ENCODE results near the gene PTPRR. TPM values are rescaled to one million over a fixed set of nuclear protein-coding genes. Genes with fewer than 3 reads are reported as not detected.

Gene PTPRR
- total RNA-seq, 2 donors from 2014 or later: 0.33 to 0.78 TPM

DNA sequence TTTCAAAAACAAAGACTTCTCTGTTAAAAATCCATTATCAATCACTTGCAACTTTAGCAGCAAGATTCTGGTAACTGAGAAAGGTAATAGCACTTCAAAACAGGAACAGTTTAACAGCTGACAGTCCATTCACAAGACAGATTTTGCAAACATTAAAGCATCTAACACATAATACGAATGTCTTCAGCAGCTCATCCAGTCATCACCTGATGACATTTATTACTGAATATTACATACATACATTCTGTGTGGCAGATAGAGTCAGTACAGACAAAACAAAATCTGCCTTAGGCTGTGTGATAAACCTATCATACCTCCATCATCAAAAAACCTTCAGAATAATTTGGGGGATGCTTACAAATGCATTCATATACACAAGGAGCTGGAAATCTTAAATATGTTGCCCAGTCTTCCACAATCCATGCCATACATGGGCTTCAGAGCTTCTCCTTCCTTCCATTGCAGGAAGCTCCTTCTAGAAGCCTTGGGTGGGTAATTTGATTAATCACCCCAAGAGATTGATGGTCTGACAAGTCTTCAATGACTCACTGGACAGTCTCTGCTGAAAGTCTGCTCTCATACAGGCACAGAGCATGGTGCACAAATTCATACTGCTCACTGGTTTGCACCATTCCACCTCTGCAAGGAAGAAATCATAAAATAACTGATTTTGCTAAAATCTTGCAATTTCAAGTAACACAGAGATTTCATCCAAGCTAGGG, 281.7 kb downstream of the PTPRR start:
- DNase-seq: no peak
- no peak overlapping the region for H3K27ac ChIP-seq
- no peak overlapping the region for H3K4me3 ChIP-seq
- no peaks in the 10 kb centered on the region for H3K36me3 ChIP-seq (replicated peaks in 1 of 2; ENCODE audit: insufficient read depth in 1 of 2, low read depth in 2 of 2)
- no peaks in the 10 kb centered on the region for H3K4me1 ChIP-seq
- intact Hi-C loops (cut with DNase I): no loop called here
- H3K27me3 ChIP-seq: no peaks in the 10 kb centered on the region
- no peak for TF ChIP-seq POLR2A (IDR thresholded peaks at IDR 0.05)
- TF ChIP-seq, protein P1, sequence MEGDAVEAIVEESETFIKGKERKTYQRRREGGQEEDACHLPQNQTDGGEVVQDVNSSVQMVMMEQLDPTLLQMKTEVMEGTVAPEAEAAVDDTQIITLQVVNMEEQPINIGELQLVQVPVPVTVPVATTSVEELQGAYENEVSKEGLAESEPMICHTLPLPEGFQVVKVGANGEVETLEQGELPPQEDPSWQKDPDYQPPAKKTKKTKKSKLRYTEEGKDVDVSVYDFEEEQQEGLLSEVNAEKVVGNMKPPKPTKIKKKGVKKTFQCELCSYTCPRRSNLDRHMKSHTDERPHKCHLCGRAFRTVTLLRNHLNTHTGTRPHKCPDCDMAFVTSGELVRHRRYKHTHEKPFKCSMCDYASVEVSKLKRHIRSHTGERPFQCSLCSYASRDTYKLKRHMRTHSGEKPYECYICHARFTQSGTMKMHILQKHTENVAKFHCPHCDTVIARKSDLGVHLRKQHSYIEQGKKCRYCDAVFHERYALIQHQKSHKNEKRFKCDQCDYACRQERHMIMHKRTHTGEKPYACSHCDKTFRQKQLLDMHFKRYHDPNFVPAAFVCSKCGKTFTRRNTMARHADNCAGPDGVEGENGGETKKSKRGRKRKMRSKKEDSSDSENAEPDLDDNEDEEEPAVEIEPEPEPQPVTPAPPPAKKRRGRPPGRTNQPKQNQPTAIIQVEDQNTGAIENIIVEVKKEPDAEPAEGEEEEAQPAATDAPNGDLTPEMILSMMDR (IDR thresholded peaks at IDR 0.05): no peak
- no peak for ATAC-seq
- 39 to 43% methylated on average over 1 of the region's 1 CpG for WGBS, 2 donors
- no peaks in the 10 kb centered on the region for H3K9me3 ChIP-seq

DNA sequence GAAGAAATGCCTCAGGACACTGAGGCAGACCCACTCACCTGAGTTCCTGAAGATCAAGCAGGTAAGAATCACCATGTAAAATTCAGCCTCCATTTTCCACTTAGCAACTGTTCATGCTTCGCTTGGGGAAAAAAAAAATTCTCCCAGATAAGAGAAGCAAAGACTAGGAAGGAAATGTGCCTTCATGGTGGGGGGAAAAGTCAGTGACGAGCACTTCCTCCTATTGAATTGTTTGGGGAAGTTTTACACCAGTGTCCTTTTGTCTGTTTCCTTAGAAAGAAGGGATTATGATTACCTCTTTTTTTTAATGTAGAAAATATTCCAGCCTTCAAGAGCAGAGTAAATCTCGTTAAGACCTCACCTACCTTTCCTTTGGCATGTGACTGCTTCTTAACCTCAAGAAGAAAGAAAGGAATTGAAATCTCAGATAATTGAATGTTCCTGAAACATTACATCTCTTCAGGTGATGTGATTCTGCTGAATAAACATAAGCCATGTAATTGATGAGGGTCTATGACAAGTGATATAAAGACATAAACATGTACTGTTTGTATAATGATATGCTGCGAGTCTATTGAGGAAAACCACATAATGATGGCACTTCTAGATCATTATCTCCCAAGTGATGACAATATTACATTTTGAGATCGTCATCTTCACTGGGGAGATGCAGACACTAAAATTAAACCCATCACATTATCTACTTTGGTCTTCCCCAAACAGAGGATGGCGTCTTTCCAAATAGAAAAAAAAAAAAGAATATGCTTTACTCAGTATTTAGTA, 283.0 kb downstream of the PTPRR start, which contains the start of gene PTPRB:
TSS of gene PTPRB (minus strand) at position 127 of the 783 bp plus-strand sequence. CDS start at position 93, 34 bp downstream.
- intact Hi-C loops (cut with DNase I): no loop called here
- ATAC-seq: no peak
- no peaks in the 10 kb centered on the region for H3K36me3 ChIP-seq (replicated peaks in 1 of 2; ENCODE audit: insufficient read depth in 1 of 2, low read depth in 2 of 2)
- no peak for DNase-seq
- H3K9me3 ChIP-seq: no peaks in the 10 kb centered on the region
- TF ChIP-seq POLR2A (IDR thresholded peaks at IDR 0.05): no peak
- TF ChIP-seq, protein P1 (IDR thresholded peaks at IDR 0.05): no peak
- H3K27ac ChIP-seq: no peak within 1 kb of the TSS
- H3K4me3 ChIP-seq: no peak within 1 kb of the TSS
- no peaks in the 10 kb centered on the region for H3K4me1 ChIP-seq
- 43 to 52% methylated on average over 6 of the region's 6 CpGs for WGBS, 2 donors
- H3K27me3 ChIP-seq: no peaks in the 10 kb centered on the region

DNA sequence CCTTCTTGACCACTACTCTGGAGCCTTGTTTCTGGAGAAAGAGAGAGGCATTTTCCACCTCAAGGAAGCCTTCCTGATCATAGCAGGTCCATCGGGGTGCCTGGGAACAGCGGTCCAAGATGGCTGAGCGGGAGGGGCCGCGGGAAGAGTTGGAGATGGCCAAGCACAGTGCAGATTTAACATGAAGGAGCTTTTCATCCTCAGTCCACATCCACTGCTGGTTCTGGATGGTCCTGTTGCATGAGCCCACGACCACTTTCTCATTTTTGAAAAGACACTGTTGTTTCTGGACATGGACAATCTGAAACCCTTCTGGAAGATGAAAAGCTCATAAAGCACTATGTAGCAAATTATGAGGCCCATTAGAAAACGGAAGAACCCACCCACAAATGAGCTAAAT, 284.8 kb downstream of the PTPRR start:
- H3K4me3 ChIP-seq: no peak overlapping the region
- no peak for DNase-seq

DNA sequence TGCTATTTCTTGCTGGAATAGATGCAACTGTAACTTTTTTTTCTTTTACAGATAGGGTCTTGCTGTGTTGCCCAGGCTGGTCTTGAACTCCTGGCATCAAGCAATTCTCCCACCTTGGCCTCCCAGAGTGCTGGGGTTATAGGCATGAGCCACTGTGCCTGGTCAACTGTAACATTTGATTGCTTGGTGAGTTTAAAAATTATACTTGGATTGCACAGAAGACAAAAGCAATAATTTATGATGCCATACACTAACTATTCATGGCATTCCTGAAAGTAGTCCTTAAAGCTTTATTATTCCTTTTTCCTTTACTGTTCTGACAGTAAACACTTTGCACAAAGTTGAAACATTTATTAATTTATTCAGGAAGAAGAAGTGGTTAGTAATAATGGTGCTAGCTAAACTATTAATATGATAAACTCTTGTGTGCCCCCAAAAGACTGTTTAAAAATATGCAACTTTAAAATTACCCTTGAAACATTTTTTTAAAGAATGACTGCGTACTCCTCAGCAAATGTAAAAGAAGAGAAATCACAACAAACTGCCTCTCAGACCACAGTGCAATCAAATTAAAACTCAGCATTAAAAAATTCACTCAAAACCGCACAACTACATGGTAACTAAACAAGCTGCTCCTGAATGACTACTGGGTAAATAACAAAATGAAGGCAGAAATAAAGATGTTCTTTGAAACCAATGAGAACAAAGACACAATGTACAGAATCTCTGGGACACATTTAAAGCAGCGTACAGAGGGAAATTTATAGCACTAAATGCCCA, 291.6 kb downstream of the PTPRR start:
- H3K4me3 ChIP-seq: no peak overlapping the region
- DNase-seq (no peak), ATAC-seq (no peak)
- 68 to 80% methylated on average over 3 of the region's 3 CpGs for WGBS, 2 donors
- no peak for TF ChIP-seq POLR2A (IDR thresholded peaks at IDR 0.05)
- TF ChIP-seq, protein P1 (IDR thresholded peaks at IDR 0.05): no peak
- H3K27ac ChIP-seq: no peak overlapping the region
- intact Hi-C loops (cut with DNase I): no loop called here
- H3K27me3 ChIP-seq: no peaks in the 10 kb centered on the region
- no peaks in the 10 kb centered on the region for H3K9me3 ChIP-seq
- H3K4me1 ChIP-seq: no peaks in the 10 kb centered on the region
- H3K36me3 ChIP-seq (replicated peaks in 1 of 2; ENCODE audit: insufficient read depth in 1 of 2, low read depth in 2 of 2): no peaks in the 10 kb centered on the region

More for the DNA sequence above, 284.8 kb downstream of the PTPRR start:
- intact Hi-C loops (cut with DNase I): no loop called here
- WGBS, 2 donors: 74 to 81% methylated on average over 7 of the region's 7 CpGs
- H3K27ac ChIP-seq: no peak overlapping the region
- H3K27me3 ChIP-seq: no peaks in the 10 kb centered on the region
- no peak for ATAC-seq
- H3K9me3 ChIP-seq: no peaks in the 10 kb centered on the region
- no peak for TF ChIP-seq POLR2A (IDR thresholded peaks at IDR 0.05)
- TF ChIP-seq, protein P1 (IDR thresholded peaks at IDR 0.05): no peak
- H3K36me3 ChIP-seq (replicated peaks in 1 of 2; ENCODE audit: insufficient read depth in 1 of 2, low read depth in 2 of 2): no peaks in the 10 kb centered on the region
- no peaks in the 10 kb centered on the region for H3K4me1 ChIP-seq

Measured in body of pancreas (tissue), 4 donors.